T-helper 2 cell (primary cell): ENCODE results near the gene NEUROG2.

Experiments used
- DNase-seq, 5 experiments: peaks; one replicate each; pipeline versions ENCODE4 v3.0.0 to v3.0.0-alpha.2; 2012 to 2022

The NEUROG2 gene

DNA sequence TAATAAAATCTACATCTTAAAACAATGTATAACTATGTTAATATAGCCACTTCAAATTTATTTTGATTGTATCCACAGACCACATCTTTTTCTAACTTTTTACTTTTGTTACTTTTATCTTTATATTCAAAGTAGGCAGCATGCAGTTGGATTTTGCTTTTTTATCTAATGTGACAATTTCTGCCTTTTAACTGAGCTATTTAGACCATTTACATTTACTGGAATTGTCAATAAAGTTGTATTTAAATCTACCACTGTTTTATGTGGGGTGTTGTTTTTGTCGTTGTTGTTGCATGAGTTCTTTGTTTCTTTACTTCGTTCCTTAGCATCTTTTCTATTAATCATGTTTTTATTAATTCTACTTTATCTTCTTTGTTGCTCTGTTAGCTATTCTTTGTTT, 42.0 kb downstream of the NEUROG2 start:
- no peak for DNase-seq

DNA sequence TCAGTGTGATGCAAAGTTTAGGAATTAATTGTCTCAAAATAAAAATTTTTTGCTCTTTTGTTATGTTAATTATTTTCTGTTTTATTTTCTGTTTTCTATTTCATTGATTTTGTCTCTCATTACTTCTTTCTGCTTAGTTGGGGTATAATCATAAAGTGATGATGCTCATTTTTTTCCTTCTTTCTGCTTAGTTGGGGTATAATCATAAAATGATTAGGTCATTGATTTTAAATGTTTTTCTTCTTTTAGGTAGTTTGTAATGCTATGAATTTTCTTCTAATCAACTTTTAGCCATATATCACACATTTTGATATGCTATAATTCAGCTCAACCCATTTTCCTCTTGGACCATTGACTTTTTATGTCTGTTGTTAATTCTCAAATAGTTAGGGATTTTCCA, 43.7 kb downstream of the NEUROG2 start:
- no peak for DNase-seq
